ENCODE results near the gene GAGE12G.

The GAGE12G gene

GRCh38 chrX:49618574-49618973, 48.4 kb downstream of the GAGE12G start:
- in situ Hi-C loops (cut with HindIII; ENCODE audit: low sequenced_read_pairs), result no loop called here
- DNase-seq (ENCODE audit: low read depth), result no peak
- no peak for TF ChIP-seq CTCF (IDR thresholded peaks at IDR 0.05; ENCODE audit: low read depth, low read length, missing control alignments)

More at GRCh38 chrX:49618574-49618973, 48.4 kb downstream of the GAGE12G start:
- H3K4me3 ChIP-seq (ENCODE audit: low read depth, low read length), result no peak overlapping the region
